ENCODE measurements around the gene NACA2.

DNA sequence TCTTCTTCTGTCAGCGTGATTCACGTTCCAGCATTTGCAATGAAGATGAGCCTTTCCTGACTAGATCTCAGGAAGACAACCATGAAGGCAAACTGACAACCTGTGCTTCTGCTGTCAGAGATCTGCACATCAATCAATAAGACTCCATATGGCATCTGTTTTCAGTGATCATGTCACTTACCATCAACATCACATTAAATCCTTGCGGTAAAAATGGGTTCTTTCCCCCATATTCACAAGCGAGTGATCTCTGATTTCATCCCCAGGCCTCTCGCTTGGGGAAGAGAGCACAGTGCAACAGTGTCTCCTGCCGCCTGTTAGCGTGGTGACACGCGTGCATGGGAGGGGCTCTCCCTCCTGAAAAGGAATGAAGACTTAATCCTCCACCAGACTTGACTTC lies 11.1 kb downstream of the NACA2 start:
- no peak for TF ChIP-seq POLR2A (IDR thresholded peaks at IDR 0.05)
- TF ChIP-seq, protein P1, sequence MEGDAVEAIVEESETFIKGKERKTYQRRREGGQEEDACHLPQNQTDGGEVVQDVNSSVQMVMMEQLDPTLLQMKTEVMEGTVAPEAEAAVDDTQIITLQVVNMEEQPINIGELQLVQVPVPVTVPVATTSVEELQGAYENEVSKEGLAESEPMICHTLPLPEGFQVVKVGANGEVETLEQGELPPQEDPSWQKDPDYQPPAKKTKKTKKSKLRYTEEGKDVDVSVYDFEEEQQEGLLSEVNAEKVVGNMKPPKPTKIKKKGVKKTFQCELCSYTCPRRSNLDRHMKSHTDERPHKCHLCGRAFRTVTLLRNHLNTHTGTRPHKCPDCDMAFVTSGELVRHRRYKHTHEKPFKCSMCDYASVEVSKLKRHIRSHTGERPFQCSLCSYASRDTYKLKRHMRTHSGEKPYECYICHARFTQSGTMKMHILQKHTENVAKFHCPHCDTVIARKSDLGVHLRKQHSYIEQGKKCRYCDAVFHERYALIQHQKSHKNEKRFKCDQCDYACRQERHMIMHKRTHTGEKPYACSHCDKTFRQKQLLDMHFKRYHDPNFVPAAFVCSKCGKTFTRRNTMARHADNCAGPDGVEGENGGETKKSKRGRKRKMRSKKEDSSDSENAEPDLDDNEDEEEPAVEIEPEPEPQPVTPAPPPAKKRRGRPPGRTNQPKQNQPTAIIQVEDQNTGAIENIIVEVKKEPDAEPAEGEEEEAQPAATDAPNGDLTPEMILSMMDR (IDR thresholded peaks at IDR 0.05): no peak
